Thyroid gland (tissue), 4 donors: ENCODE results near the gene SNRPA.

Experiments used
- POLR2A ChIP-seq, 2 donors: fragments of 450-650 bp; IDR thresholded peaks; one replicate each; pipeline ENCODE4 v1.6.1; 2017; ENCODE audit warnings: antibody characterized with exemption in 2 of 2, mild to moderate bottlenecking in 2 of 2, moderate library complexity in 1 of 2
- TF ChIP-seq, protein P1 (sequence below), 6 experiments: fragments of 200-600 bp in 3 of 6; fragments of 450-650 bp in 3 of 6; sonication (generic) in 3 of 6; IDR thresholded peaks; one replicate each; pipeline ENCODE4 v1.5.1; 2016 to 2019; ENCODE audit warnings: antibody characterized with exemption in 6 of 6, mild to moderate bottlenecking in 2 of 6, inconsistent platforms in 1 of 6, moderate library complexity in 1 of 6

DNA sequence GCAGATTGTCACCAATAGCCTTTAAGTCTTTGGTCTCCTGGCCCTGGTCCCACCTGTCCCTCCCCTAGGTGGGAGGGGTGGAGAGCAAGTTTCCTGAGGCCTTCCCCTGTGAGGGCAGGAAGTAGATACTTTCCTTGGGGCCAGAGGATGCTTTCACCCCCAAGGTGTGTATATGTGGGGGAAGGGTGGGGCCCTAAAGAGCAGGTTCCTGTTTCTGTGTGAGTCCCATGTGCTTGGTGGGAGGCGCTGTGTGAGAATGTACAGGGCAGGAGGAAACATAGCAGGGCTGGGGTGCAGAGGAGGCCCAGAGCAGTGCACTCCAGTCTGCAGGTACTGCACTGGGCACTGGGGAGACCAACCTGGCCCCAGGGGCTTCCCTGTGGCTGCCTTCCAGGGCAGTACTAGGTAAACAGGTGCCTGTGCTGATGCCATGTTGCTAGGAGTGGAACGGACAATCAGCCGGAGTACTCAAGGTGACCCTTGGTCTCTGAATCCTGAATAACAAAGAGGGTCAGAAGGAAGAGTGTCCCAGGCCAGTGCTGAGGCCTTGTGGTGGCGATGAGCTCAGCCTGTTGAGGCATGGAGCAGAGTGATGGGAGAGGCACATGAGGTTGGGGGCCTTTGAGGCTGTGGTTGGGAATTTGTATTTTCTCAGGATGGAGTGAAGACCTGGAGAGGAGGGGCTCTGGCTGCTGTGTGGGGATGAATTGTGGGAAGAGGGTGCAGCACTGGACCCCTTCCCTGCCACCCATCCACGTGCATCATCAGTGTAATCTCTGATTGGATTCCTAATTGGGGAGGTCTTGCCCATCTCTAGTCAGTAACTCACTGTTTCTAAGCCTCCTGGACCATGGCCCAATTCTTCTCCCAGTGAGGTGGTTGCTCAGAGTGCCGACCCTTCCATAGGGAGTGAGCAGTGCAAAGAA, 53.1 kb downstream of the SNRPA start:
- TF ChIP-seq, protein P1, sequence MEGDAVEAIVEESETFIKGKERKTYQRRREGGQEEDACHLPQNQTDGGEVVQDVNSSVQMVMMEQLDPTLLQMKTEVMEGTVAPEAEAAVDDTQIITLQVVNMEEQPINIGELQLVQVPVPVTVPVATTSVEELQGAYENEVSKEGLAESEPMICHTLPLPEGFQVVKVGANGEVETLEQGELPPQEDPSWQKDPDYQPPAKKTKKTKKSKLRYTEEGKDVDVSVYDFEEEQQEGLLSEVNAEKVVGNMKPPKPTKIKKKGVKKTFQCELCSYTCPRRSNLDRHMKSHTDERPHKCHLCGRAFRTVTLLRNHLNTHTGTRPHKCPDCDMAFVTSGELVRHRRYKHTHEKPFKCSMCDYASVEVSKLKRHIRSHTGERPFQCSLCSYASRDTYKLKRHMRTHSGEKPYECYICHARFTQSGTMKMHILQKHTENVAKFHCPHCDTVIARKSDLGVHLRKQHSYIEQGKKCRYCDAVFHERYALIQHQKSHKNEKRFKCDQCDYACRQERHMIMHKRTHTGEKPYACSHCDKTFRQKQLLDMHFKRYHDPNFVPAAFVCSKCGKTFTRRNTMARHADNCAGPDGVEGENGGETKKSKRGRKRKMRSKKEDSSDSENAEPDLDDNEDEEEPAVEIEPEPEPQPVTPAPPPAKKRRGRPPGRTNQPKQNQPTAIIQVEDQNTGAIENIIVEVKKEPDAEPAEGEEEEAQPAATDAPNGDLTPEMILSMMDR (IDR thresholded peaks at IDR 0.05): no peak
- TF ChIP-seq POLR2A (IDR thresholded peaks at IDR 0.05): no peak
